Suprapubic skin (tissue), 4 donors: ENCODE data around the gene TYMP. TPM values are rescaled to one million over a fixed set of nuclear protein-coding genes. Genes with fewer than 3 reads are reported as not detected.

Source experiments
- DNase-seq, 2 donors: peaks; one replicate each; pipeline ENCODE4 v3.0.0-alpha.2; 2019; ENCODE audit warnings: low spot score in 2 of 2
- H3K27ac ChIP-seq: fragments of 200-600 bp; sonication (generic); one replicate; pipeline ENCODE4 v1.5.1; 2019
- H3K27me3 ChIP-seq: fragments of 200-600 bp; sonication (generic); one replicate; pipeline ENCODE4 v1.5.1; 2019
- H3K36me3 ChIP-seq: fragments of 200-600 bp; sonication (generic); one replicate; pipeline ENCODE4 v1.5.1; 2019
- H3K4me1 ChIP-seq: fragments of 200-600 bp; sonication (generic); one replicate; pipeline ENCODE4 v1.5.1; 2019
- H3K4me3 ChIP-seq: fragments of 200-600 bp; sonication (generic); one replicate; pipeline ENCODE4 v1.5.1; 2019; ENCODE audit warnings: mild to moderate bottlenecking
- H3K9me3 ChIP-seq: fragments of 200-600 bp; sonication (generic); one replicate; pipeline ENCODE4 v1.5.1; 2019
- CTCF ChIP-seq, 2 donors: fragments of 200-600 bp in 1 of 2; fragments of 450-650 bp in 1 of 2; sonication (generic) in 1 of 2; IDR thresholded peaks; one replicate each; pipeline ENCODE4 v1.5.1; 2016 to 2019; ENCODE audit warnings: antibody characterized with exemption in 2 of 2, mild to moderate bottlenecking in 1 of 2, moderate library complexity in 1 of 2
- EP300 ChIP-seq: sonication (generic); formaldehyde crosslinking; IDR thresholded peaks from one replicate; pipeline ENCODE4 v1.6.1; 2017; ENCODE audit warnings: antibody characterized with exemption
- POLR2A ChIP-seq, 2 donors: fragments of 450-650 bp; IDR thresholded peaks; one replicate each; pipeline ENCODE4 v1.6.1; 2017; ENCODE audit warnings: antibody characterized with exemption in 2 of 2, mild to moderate bottlenecking in 2 of 2, moderate library complexity in 2 of 2
- POLR2AphosphoS5 ChIP-seq, 3 donors: sonication (generic); formaldehyde crosslinking; IDR thresholded peaks; one replicate each; pipeline ENCODE4 v1.6.1; 2017; ENCODE audit warnings: antibody characterized with exemption in 3 of 3
- WGBS: methylation state at CpG from one replicate; pipeline ENCODE4 v1.1.5; 2018; 5-methylcytosine and 5-hydroxymethylcytosine counted together
- total RNA-seq, 4 donors: library from RNA; depleted of rRNA; stranded (reverse); fragments of >200 nt; gene quantifications; one replicate each; pipeline ENCODE4 v1.1.0, GENCODE V29; 2016

Gene TYMP
- total RNA-seq, 4 donors from 2014 or later = 23.6 to 46.9 (median 30.8) TPM

GRCh38 chr22:50576806-50577696 lies 47.2 kb upstream of the TYMP start:
- Histone ChIP-seq H3K36me3 (peaks cover 14% of the 10 kb centered on the region), H3K27ac (no peak overlapping the region)

GRCh38 chr22:50576070-50576469 lies 46.3 kb upstream of the TYMP start:
- 67% methylated on average over 5 of the region's 5 CpGs for WGBS
- Histone ChIP-seq H3K9me3 (no peaks in the 10 kb centered on the region), H3K36me3 (peaks cover 23% of the 10 kb centered on the region), H3K27me3 (no peaks in the 10 kb centered on the region), H3K4me1 (peaks cover 14% of the 10 kb centered on the region), H3K4me3 (no peak overlapping the region), H3K27ac (no peak overlapping the region)
- DNase-seq = peak in 1 of 2 donors; percentile 48
- TF ChIP-seq POLR2AphosphoS5 (IDR thresholded peaks at IDR 0.05) (no peak), EP300 (no peak), CTCF (IDR thresholded peaks at IDR 0.05) (no peak), POLR2A (IDR thresholded peaks at IDR 0.05) (no peak)

More at GRCh38 chr22:50576806-50577696, 47.2 kb upstream of the TYMP start:
- Histone ChIP-seq H3K4me1 (peaks cover 23% of the 10 kb centered on the region), H3K27me3 (no peaks in the 10 kb centered on the region), H3K4me3 (no peak overlapping the region), H3K9me3 (no peaks in the 10 kb centered on the region)
- TF ChIP-seq CTCF (IDR thresholded peaks at IDR 0.05) = no peak
- DNase-seq = peak in 1 of 2 donors; percentile 51
- 86% methylated on average over 13 of the region's 18 CpGs for WGBS

DNA sequence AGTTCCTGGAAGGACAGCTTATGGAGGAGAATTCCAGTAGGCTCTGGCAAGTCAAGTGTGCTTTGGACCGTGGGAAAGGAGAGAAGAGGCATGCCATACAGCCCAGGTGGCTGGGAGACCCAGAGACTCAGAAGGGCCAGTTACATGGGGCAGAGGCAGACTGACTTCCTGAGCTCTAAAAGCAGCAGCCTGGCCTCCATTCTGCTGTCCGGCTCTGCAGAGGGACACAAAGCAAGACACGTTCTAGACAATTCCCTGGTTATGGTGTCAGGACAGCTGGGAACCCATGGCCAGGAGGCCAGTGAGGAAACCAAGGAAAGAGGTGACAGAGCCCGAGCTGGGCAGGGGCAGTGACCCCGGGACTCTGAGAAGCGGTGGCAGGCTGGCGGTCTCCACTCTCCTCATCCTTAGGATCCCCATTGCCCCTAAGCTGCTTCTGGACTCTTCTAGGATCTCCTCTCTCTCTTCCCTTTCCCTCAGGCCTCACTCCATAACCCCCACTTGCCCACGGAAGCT lies 45.7 kb upstream of the TYMP start:
- 87% methylated on average over 8 of the region's 8 CpGs for WGBS
- Histone ChIP-seq H3K9me3 (no peaks in the 10 kb centered on the region), H3K27ac (no peak overlapping the region), H3K4me3 (no peak overlapping the region), H3K4me1 (peaks cover 14% of the 10 kb centered on the region), H3K27me3 (no peaks in the 10 kb centered on the region), H3K36me3 (peaks cover 28% of the 10 kb centered on the region)
- no peak for TF ChIP-seq POLR2AphosphoS5 (IDR thresholded peaks at IDR 0.05)
- TF ChIP-seq CTCF (IDR thresholded peaks at IDR 0.05) = no peak
- no peak for TF ChIP-seq POLR2A (IDR thresholded peaks at IDR 0.05)
- no peak for TF ChIP-seq EP300
- DNase-seq = peak in 1 of 2 donors; percentile 33

GRCh38 chr22:50574383-50574755 lies 44.6 kb upstream of the TYMP start:
- DNase-seq = peak in 1 of 2 donors; percentile 55
- Histone ChIP-seq H3K9me3 (no peaks in the 10 kb centered on the region), H3K27me3 (no peaks in the 10 kb centered on the region), H3K36me3 (peaks cover 33% of the 10 kb centered on the region), H3K4me1 (peaks cover 14% of the 10 kb centered on the region), H3K27ac (no peak overlapping the region), H3K4me3 (no peak overlapping the region)
- no peak for TF ChIP-seq POLR2AphosphoS5 (IDR thresholded peaks at IDR 0.05)
- TF ChIP-seq EP300 = no peak
- no peak for TF ChIP-seq CTCF (IDR thresholded peaks at IDR 0.05)
- no peak for TF ChIP-seq POLR2A (IDR thresholded peaks at IDR 0.05)
- WGBS = 91% methylated on average over 11 of the region's 11 CpGs
